Panc1 (cell line): ENCODE measurements around the gene KLC1. TPM values are rescaled to one million over a fixed set of nuclear protein-coding genes. Genes with fewer than 3 reads are reported as not detected.

Source experiments
- ATAC-seq: fragments of 200-7000 bp; cut with Tn5 transposase; 2 replicates; pipeline ENCODE4 v1.9.1; 2020; ENCODE audit warnings: mild to moderate bottlenecking, moderate library complexity
- BruUV-seq: library from RNA; stranded (reverse); fragments of 400-500 nt; replicated peaks from 2 replicates; lab custom pipeline; 2021; lab: Mats Ljungman, UMichigan
- CTCF ChIA-PET: fragments of 300-600 bp; sonication (Branson Sonifier 250); formaldehyde crosslinking; loops from one replicate; lab custom pipeline; 2022; ENCODE audit warnings: antibody characterized with exemption; lab: Charles Lee
- POLR2A ChIA-PET: fragments of 300-600 bp; sonication (Branson Sonifier 250); formaldehyde crosslinking; loops from one replicate; lab custom pipeline; 2022; ENCODE audit warnings: antibody characterized with exemption; lab: Charles Lee
- DNase-seq: peaks from one replicate; pipeline ENCODE4 v3.0.0-alpha.2; 2010; ENCODE audit warnings: low read depth, low spot score
- H3K27ac ChIP-seq: 2 replicates; pipeline ENCODE4 v1.5.1; 2011; ENCODE audit warnings: mild to moderate bottlenecking, low read length, inconsistent platforms
- H3K27me3 ChIP-seq: fragments of 200-500 bp; sonication (Bioruptor generic); 2 replicates; pipeline ENCODE4 v1.6.0; 2014; ENCODE audit warnings: low read length, inconsistent platforms; ENCODE audit not compliant: control insufficient read depth, insufficient read depth
- H3K36me3 ChIP-seq: fragments of 200-500 bp; sonication (Bioruptor generic); 2 replicates; pipeline ENCODE4 v1.5.1; 2014; ENCODE audit warnings: inconsistent platforms, mild to moderate bottlenecking, low read length, moderate library complexity; ENCODE audit not compliant: control insufficient read depth, insufficient read depth
- H3K4me1 ChIP-seq: 2 replicates; pipeline ENCODE4 v1.5.1; 2011; ENCODE audit warnings: inconsistent platforms, mild to moderate bottlenecking, low read length, moderate library complexity; ENCODE audit not compliant: control insufficient read depth, insufficient read depth
- H3K4me3 ChIP-seq, 2 experiments: 2 replicates each; pipeline ENCODE4 v1.5.1; 2011 to 2012; ENCODE audit warnings: low read depth in 2 of 2, low read length in 2 of 2, mild to moderate bottlenecking in 2 of 2, inconsistent platforms in 1 of 2, moderate library complexity in 1 of 2
- H3K9me3 ChIP-seq: fragments of 200-500 bp; sonication (Bioruptor generic); 2 replicates; pipeline ENCODE4 v1.5.1; 2014; ENCODE audit warnings: low read depth, mild to moderate bottlenecking, inconsistent platforms, low read length, moderate library complexity; ENCODE audit not compliant: control insufficient read depth, insufficient read depth
- CTCF ChIP-seq: fragments of 450-650 bp; IDR thresholded peaks from 2 replicates; pipeline ENCODE4 v1.5.1; 2017; ENCODE audit warnings: mild to moderate bottlenecking
- POLR2AphosphoS5 ChIP-seq: IDR thresholded peaks from 2 replicates; pipeline ENCODE4 v1.6.1; 2012; ENCODE audit warnings: mild to moderate bottlenecking, low read depth, low read length, moderate library complexity
- REST ChIP-seq, 2 experiments: IDR thresholded peaks; 2 replicates each; pipeline ENCODE4 v1.6.1; 2011 to 2012; ENCODE audit warnings: low read depth in 2 of 2, control low read depth in 1 of 2, low read length in 1 of 2, mild to moderate bottlenecking in 1 of 2, moderate library complexity in 1 of 2; ENCODE audit not compliant: insufficient read depth in 1 of 2
- SIN3A ChIP-seq: IDR thresholded peaks from 2 replicates; pipeline ENCODE4 v1.6.1; 2012; ENCODE audit warnings: low read depth, mild to moderate bottlenecking, low read length, moderate library complexity, borderline replicate concordance; ENCODE audit not compliant: insufficient read depth
- TCF7L2 ChIP-seq: IDR thresholded peaks from 2 replicates; pipeline ENCODE4 v1.6.1; 2011; ENCODE audit warnings: mild to moderate bottlenecking, low read depth, low read length, inconsistent platforms
- in situ Hi-C: cut with HindIII; loops from 2 replicates; pipeline ENCODE4 v1.10.0; 2016; ENCODE audit warnings: low sequenced_read_pairs, low pct_unique_long_range_greater_than_20kb
- intact Hi-C: fragments of 100-400 bp; cut with micrococcal nuclease; formaldehyde crosslinking; loops from one replicate; pipeline ENCODE4 v1.10.0; 2022; ENCODE audit not compliant: unreplicated experiment
- total RNA-seq: library from RNA; stranded (reverse); gene quantifications from one replicate; pipeline ENCODE4 v1.2.1, GENCODE V29; 2021; ENCODE audit not compliant: unreplicated experiment

Gene KLC1
- total RNA-seq, 1 experiment from 2014 or later = 98.0 TPM

GRCh38 chr14:103746701-103747100, 117.7 kb downstream of the KLC1 start:
- ATAC-seq (no peak), DNase-seq (no peak)
- no peak overlapping the region for H3K4me3 ChIP-seq
- H3K9me3 ChIP-seq = no peaks in the 10 kb centered on the region
- H3K27ac ChIP-seq = no peak overlapping the region
- in situ Hi-C loops (no loop called here), intact Hi-C loops (no loop called here)
- ChIA-PET CTCF (no interaction called here), POLR2A (no interaction called here)
- TF ChIP-seq TCF7L2 = no peak
- no peak for TF ChIP-seq REST (IDR thresholded peaks at IDR 0.05; ENCODE audit: insufficient read depth in 1 of 2, low read depth in 2 of 2, low read length in 1 of 2)
- TF ChIP-seq POLR2AphosphoS5 = no peak
- no peak for TF ChIP-seq CTCF
- TF ChIP-seq SIN3A = no peak
- BruUV-seq = no TSS peak
- H3K36me3 ChIP-seq = no peaks in the 10 kb centered on the region
- H3K27me3 ChIP-seq = no peaks in the 10 kb centered on the region
- no peaks in the 10 kb centered on the region for H3K4me1 ChIP-seq

GRCh38 chr14:103748534-103748857, 119.5 kb downstream of the KLC1 start:
- intact Hi-C loops (no loop called here), in situ Hi-C loops (no loop called here)
- ATAC-seq = no peak
- no peaks in the 10 kb centered on the region for H3K27me3 ChIP-seq
- no peak overlapping the region for H3K4me3 ChIP-seq
- H3K9me3 ChIP-seq = no peaks in the 10 kb centered on the region
- ChIA-PET POLR2A (interaction anchor here (0.7 kb wide), 1 partner anchor 264 kb away, joined by 3 read pairs; no protein-coding TSS in a partner anchor), CTCF (no interaction called here)
- H3K36me3 ChIP-seq = no peaks in the 10 kb centered on the region
- DNase-seq = no peak
- no peak overlapping the region for H3K27ac ChIP-seq
- BruUV-seq = no TSS peak
- TF ChIP-seq REST (IDR thresholded peaks at IDR 0.05; ENCODE audit: insufficient read depth in 1 of 2, low read depth in 2 of 2, low read length in 1 of 2) (no peak), TCF7L2 (no peak), SIN3A (no peak), CTCF (no peak), POLR2AphosphoS5 (no peak)
- no peaks in the 10 kb centered on the region for H3K4me1 ChIP-seq
